ENCODE data around the gene FOLH1. TPM values are rescaled to one million over a fixed set of nuclear protein-coding genes. Genes with fewer than 3 reads are reported as not detected.
A peak's percentile ranks its signal among the peaks of the same experiment; 100 is the strongest.
"Not testable (repeated sequence)": the region's sequence is repeated elsewhere in the genome, so short reads cannot be mapped to it uniquely, and the experiment has no call there.

The FOLH1 gene
- total and polyA plus RNA-seq, 2 experiments from 2014 or later: not detected

- DNase-seq; H3K9me2 ChIP-seq (ENCODE audit: insufficient read depth); H3K27ac ChIP-seq; H3K27me3 ChIP-seq (replicated peaks; ENCODE audit: insufficient read depth); H3K4me1 ChIP-seq (ENCODE audit: insufficient read depth); H3K4me3 ChIP-seq; H4K20me1 ChIP-seq (ENCODE audit: insufficient read depth); H3F3A ChIP-seq (ENCODE audit: insufficient read depth); H3K4me2 ChIP-seq (ENCODE audit: unreplicated experiment); H3K36me3 ChIP-seq (ENCODE audit: low read depth); H3K79me2 ChIP-seq (ENCODE audit: insufficient read depth); in situ Hi-C loops (cut with MboI); H2AFZ ChIP-seq; H3K9ac ChIP-seq; H3K9me3 ChIP-seq (ENCODE audit: low read depth): not testable (repeated sequence)
- 10 to 12% methylated on average over 2 of the region's 2 CpGs for WGBS, 2 experiments (ENCODE audit: low coverage in 1 of 2, low lambda C conversion rate in 2 of 2, missing lambda C conversion rate in 2 of 2)
Measured at GRCh38 chr11:49186225-49186624, 22.2 kb downstream of the FOLH1 start.

GRCh38 chr11:49185597-49185996, 22.8 kb downstream of the FOLH1 start:
- H3K79me2 ChIP-seq (ENCODE audit: insufficient read depth); in situ Hi-C loops (cut with MboI); H3K27me3 ChIP-seq (replicated peaks; ENCODE audit: insufficient read depth); H4K20me1 ChIP-seq (ENCODE audit: insufficient read depth); H3K9me3 ChIP-seq (ENCODE audit: low read depth); H3F3A ChIP-seq (ENCODE audit: insufficient read depth); H3K9me2 ChIP-seq (ENCODE audit: insufficient read depth); H2AFZ ChIP-seq; H3K36me3 ChIP-seq (ENCODE audit: low read depth); DNase-seq; H3K4me3 ChIP-seq; H3K4me2 ChIP-seq (ENCODE audit: unreplicated experiment); H3K4me1 ChIP-seq (ENCODE audit: insufficient read depth); H3K27ac ChIP-seq; H3K9ac ChIP-seq: not testable (repeated sequence)
- 24 to 25% methylated on average over 3 of the region's 3 CpGs for WGBS, 2 experiments (ENCODE audit: low coverage in 1 of 2, low lambda C conversion rate in 2 of 2, missing lambda C conversion rate in 2 of 2)

GRCh38 chr11:49184756-49185155, 23.6 kb downstream of the FOLH1 start:
- H3K9me2 ChIP-seq (ENCODE audit: insufficient read depth); H3K36me3 ChIP-seq (ENCODE audit: low read depth); H4K20me1 ChIP-seq (ENCODE audit: insufficient read depth); H3K27me3 ChIP-seq (replicated peaks; ENCODE audit: insufficient read depth); DNase-seq; H3K4me2 ChIP-seq (ENCODE audit: unreplicated experiment); H3K27ac ChIP-seq; H3K9me3 ChIP-seq (ENCODE audit: low read depth); H3K79me2 ChIP-seq (ENCODE audit: insufficient read depth); H3K9ac ChIP-seq; in situ Hi-C loops (cut with MboI); H3K4me3 ChIP-seq; H2AFZ ChIP-seq; H3F3A ChIP-seq (ENCODE audit: insufficient read depth); H3K4me1 ChIP-seq (ENCODE audit: insufficient read depth): not testable (repeated sequence)

GRCh38 chr11:49177936-49178335, 30.5 kb downstream of the FOLH1 start:
- H3K9ac ChIP-seq; H3K9me2 ChIP-seq (ENCODE audit: insufficient read depth); H3K4me1 ChIP-seq (ENCODE audit: insufficient read depth); H3K4me2 ChIP-seq (ENCODE audit: unreplicated experiment); DNase-seq; H2AFZ ChIP-seq; H3K79me2 ChIP-seq (ENCODE audit: insufficient read depth); H3K36me3 ChIP-seq (ENCODE audit: low read depth); H3F3A ChIP-seq (ENCODE audit: insufficient read depth); in situ Hi-C loops (cut with MboI); H3K9me3 ChIP-seq (ENCODE audit: low read depth); H4K20me1 ChIP-seq (ENCODE audit: insufficient read depth); H3K27me3 ChIP-seq (replicated peaks; ENCODE audit: insufficient read depth); H3K27ac ChIP-seq; H3K4me3 ChIP-seq: not testable (repeated sequence)
- WGBS, 2 experiments (ENCODE audit: low coverage in 1 of 2, low lambda C conversion rate in 2 of 2, missing lambda C conversion rate in 2 of 2): 17 to 28% methylated on average over 3 of the region's 3 CpGs

- H3K36me3 ChIP-seq (ENCODE audit: low read depth); H3F3A ChIP-seq (ENCODE audit: insufficient read depth); H3K4me1 ChIP-seq (ENCODE audit: insufficient read depth); H3K4me2 ChIP-seq (ENCODE audit: unreplicated experiment); H3K79me2 ChIP-seq (ENCODE audit: insufficient read depth); H3K9me3 ChIP-seq (ENCODE audit: low read depth); H3K27me3 ChIP-seq (replicated peaks; ENCODE audit: insufficient read depth); DNase-seq; H4K20me1 ChIP-seq (ENCODE audit: insufficient read depth); H3K27ac ChIP-seq; H3K9me2 ChIP-seq (ENCODE audit: insufficient read depth); H2AFZ ChIP-seq; in situ Hi-C loops (cut with MboI); H3K4me3 ChIP-seq; H3K9ac ChIP-seq: not testable (repeated sequence)
Measured at GRCh38 chr11:49175378-49175777, 33.0 kb downstream of the FOLH1 start.

- H3K79me2 ChIP-seq (ENCODE audit: insufficient read depth); H3F3A ChIP-seq (ENCODE audit: insufficient read depth); H3K9me2 ChIP-seq (ENCODE audit: insufficient read depth); H3K4me3 ChIP-seq; in situ Hi-C loops (cut with MboI); H3K9ac ChIP-seq; H4K20me1 ChIP-seq (ENCODE audit: insufficient read depth); DNase-seq; H3K27ac ChIP-seq; H3K4me2 ChIP-seq (ENCODE audit: unreplicated experiment); H2AFZ ChIP-seq; H3K9me3 ChIP-seq (ENCODE audit: low read depth); H3K27me3 ChIP-seq (replicated peaks; ENCODE audit: insufficient read depth); H3K36me3 ChIP-seq (ENCODE audit: low read depth); H3K4me1 ChIP-seq (ENCODE audit: insufficient read depth): not testable (repeated sequence)
- 0 to 1% methylated on average over 3 of the region's 3 CpGs for WGBS, 2 experiments (ENCODE audit: low coverage in 1 of 2, low lambda C conversion rate in 2 of 2, missing lambda C conversion rate in 2 of 2)
Measured at GRCh38 chr11:49174691-49175366, 33.6 kb downstream of the FOLH1 start.

GRCh38 chr11:49171613-49172012, 36.8 kb downstream of the FOLH1 start:
- H3K9me2 ChIP-seq (ENCODE audit: insufficient read depth); H3K79me2 ChIP-seq (ENCODE audit: insufficient read depth); H3K36me3 ChIP-seq (ENCODE audit: low read depth); H3F3A ChIP-seq (ENCODE audit: insufficient read depth); H4K20me1 ChIP-seq (ENCODE audit: insufficient read depth); H2AFZ ChIP-seq; H3K9me3 ChIP-seq (ENCODE audit: low read depth); H3K4me2 ChIP-seq (ENCODE audit: unreplicated experiment); H3K4me1 ChIP-seq (ENCODE audit: insufficient read depth); H3K27me3 ChIP-seq (replicated peaks; ENCODE audit: insufficient read depth); H3K9ac ChIP-seq; DNase-seq; H3K27ac ChIP-seq; H3K4me3 ChIP-seq; in situ Hi-C loops (cut with MboI): not testable (repeated sequence)
- 22 to 25% methylated on average over 3 of the region's 3 CpGs for WGBS, 2 experiments (ENCODE audit: low coverage in 1 of 2, low lambda C conversion rate in 2 of 2, missing lambda C conversion rate in 2 of 2)

GRCh38 chr11:49169579-49169978, 38.8 kb downstream of the FOLH1 start:
- H3K27ac ChIP-seq; H3K27me3 ChIP-seq (replicated peaks; ENCODE audit: insufficient read depth); H3K79me2 ChIP-seq (ENCODE audit: insufficient read depth); H3F3A ChIP-seq (ENCODE audit: insufficient read depth); H3K9ac ChIP-seq; H3K4me1 ChIP-seq (ENCODE audit: insufficient read depth); H3K9me3 ChIP-seq (ENCODE audit: low read depth); H3K9me2 ChIP-seq (ENCODE audit: insufficient read depth); H2AFZ ChIP-seq; H3K36me3 ChIP-seq (ENCODE audit: low read depth); H3K4me3 ChIP-seq; H4K20me1 ChIP-seq (ENCODE audit: insufficient read depth); in situ Hi-C loops (cut with MboI); H3K4me2 ChIP-seq (ENCODE audit: unreplicated experiment): not testable (repeated sequence)
- WGBS, 2 experiments (ENCODE audit: low coverage in 1 of 2, low lambda C conversion rate in 2 of 2, missing lambda C conversion rate in 2 of 2): 29 to 36% methylated on average over 3 of the region's 3 CpGs
- peak; percentile 13 for DNase-seq
